OCI-M2 (cell line): ENCODE data around the gene ABCA4.

Experiments used
- DNase-seq: peaks from one replicate; lab custom pipeline; 2025; ENCODE audit not compliant: unreplicated experiment; lab: John Stamatoyannopoulos, UW

The ABCA4 gene

DNA sequence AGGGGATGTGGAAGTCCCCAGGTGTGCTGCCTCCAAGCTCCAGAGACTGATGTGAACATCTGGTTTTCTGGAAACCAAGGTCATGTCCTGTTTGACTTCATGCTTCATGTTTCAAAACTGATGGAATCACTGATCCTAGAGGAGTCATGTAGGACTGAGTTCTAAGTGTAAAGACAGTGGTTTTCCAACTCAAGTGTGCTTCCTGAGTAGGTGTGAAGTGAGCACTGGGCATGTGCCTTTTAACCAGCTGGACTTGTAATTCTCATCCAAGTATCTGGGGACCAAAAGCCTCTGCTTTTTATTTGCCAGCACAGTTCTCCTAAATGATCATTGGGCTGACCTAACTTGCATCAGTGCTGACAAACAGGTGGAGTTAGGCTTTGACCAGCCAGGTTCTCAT lies 36.9 kb downstream of the ABCA4 start:
- DNase-seq, result no peak

DNA sequence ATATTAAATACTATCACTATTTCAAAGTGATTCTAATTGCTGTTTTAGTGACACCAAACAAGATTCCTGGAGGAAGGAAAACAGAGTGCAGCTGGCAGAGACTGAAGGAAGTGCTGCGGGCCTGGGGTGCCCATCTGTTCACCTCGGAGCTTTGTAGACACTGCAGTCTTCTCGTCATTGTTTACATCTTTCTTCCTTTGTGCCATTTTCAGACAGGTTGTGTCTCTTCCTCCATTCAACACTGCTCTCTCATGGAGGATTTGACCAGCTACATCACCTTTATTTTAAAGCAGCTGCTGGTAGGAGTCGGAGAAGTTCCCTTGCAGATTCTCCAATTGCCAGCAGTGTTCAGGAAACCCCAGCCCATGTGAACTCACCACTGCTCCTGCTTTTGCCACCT lies 37.3 kb downstream of the ABCA4 start:
- no peak for DNase-seq

DNA sequence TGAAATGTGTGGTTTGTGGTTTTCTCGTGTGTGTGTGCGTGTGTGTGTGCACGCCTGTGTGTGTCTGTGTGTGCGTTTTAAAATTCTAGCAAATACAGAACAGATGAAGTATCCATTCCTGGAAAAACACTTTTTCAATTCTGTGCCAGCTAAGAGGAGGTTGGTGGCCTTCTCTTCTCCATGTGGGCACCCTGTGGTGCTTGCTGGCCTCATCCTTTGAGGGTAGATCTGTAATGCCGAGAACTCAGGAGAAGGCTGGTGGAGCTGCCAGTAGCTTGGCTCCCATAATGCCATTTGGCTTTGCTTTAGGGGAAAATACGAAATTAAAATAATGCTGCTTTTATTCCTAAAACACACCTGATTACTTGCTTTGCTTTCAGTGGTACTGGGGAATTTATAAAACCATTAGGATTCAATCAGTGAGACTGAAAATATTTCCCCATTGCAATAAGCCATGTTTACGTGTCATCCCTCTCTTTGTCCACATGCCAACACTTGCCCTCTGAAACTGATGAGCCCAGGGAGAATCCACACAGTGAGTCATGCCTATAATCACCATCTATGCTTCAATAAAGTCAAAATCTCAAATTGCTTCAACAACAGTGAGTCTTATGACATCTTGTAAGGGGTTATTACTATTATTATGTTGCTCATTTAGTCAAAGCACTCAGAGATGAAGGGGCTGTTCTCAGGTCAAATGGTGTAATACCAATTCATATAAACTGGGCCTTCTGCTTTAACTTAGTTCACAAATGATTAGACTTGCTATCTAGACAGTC lies 39.2 kb downstream of the ABCA4 start:
- no peak for DNase-seq

DNA sequence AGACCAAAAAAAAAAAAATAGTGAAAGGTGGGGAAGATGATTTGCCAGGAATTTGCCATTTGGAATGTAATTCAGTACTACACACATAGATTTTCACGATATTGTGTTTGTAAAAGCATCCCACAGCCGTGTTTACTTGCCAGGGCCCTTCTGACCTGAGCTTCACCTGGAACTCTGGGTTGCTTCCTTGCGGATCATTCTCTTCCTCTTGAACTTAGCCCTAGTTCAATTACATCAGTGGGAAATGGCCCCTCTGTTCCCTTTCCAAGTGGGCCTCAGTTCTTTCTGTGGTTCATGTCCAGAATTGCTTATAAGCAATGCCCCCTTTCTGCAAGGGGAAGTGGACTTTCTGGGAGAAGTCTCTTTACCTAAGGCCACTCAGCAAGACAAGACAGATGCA lies 41.0 kb downstream of the ABCA4 start:
- no peak for DNase-seq

DNA sequence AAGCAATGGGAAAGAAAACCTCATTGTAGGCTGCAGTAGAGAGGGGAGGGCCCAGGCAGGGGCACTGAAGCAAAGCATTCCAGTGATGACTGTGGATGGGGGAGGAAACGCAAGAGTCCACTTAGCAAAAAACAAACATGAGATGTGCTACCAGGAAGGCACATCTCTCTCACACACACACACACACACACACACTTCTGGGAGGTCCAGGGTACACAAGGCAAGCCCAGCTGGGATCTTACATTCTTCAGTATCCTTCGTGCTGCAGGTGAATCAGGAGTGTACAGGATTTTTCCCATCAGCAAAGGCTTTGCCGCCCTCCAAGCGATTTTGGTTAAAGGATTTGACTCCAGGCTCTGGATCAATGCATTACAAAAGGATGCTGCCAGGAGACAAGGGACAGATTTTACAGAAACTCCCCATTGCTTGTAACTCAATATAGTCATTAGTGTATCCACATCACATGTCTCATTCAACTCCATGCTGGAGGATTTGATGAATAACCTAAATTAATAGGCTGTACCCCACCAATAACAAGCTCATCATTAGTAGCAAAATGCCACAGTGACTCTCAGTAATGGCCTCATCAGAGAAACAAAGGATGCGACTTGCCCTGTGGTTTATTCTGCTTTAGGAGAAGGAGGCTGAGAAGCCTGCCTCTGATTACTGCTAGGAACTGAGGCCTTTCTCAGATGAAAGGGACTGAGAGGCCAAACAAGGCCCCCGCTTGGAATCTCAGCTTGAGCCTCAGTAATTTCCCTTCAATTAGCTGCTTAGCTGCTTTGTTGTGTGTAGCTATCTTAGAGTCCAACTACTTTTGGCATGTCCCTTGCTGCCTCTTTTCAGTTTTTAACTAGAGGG lies 41.6 kb downstream of the ABCA4 start:
- no peak for DNase-seq

DNA sequence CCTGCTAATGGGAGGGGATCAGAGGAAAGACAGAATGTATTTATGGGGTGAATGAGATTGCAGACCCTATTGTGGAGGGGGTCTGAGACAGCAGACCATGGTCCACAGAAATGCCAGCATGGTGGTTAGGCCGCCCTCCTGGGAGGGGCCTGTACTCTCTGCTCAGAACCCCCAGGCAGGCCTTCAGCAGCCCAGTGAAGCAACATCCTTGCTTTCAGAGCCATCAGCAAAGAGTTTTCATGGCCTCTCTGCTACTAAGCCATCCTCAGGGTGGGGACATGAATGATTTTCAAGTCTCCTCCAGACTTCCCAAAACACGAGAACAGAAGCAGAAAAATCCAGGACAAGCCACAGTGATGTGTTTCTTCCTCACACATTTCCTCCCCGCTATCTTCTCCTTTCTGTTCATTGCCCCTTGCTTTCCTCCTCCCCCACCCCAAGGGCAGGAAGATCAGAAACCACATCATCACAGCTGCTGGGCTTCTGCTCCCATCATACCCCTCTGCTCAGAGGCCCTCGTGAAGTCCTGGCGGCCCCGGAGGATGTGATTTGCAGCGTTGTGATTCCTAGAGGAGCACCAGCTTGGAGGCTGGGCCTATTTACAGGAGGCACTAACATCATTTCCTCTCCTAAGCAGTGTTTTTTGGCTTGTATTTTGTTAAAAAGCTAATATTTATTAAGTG lies 48.0 kb downstream of the ABCA4 start:
- no peak for DNase-seq

DNA sequence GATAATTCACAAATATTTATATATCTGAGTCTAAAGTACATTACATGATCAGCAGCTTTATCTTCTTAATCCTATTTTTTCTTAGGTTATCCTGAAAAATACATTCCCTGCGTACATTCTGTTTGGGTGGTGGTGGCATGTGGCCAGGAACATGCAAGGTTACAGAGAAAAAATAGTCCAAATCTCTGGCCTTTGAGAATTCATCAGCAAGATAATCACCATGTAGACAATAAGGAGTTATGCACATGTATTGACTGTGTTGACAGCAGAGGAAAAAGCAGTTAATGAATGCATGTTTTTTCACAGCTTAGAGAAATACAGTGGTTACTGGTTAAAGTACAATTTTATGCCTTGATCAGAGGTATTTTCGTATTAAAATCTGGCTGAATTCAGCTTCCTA lies 49.0 kb downstream of the ABCA4 start:
- no peak for DNase-seq

DNA sequence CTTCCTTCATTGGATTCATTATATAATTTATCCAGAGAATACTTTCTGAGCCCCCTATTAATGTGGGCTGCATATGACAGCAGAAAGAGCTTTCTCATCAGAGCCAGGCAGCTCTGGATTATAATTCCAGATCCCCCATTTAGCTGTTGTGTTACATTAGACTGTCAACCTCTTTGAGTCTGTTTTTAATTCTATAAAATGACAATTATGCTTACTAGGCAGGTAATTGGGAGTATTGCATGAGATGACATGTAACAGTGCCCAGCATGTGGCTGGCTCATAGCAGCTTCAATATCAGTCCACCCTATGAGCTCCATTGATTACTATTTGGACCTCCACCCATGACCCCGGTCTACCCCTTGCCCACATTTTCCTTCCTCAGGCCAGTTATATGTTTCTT lies 49.6 kb downstream of the ABCA4 start:
- DNase-seq, result no peak

DNA sequence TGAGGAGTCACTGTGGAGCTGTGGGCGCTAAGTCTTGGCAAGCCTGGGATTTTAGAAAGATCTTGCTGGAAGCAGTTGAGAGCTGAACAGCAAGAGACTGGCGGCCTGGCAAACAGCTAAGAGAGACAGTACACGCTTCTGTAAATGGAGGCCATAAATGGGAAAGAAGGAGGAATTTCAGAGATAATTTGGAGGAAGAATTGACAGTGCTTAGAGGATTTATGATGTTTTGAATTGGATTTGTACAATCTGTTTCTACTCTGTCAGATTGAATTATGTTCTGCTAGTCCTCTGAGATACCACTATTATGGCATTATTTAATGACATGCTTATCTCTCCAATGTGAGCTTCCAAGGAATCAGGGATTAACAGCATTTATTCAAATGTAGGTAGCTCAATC lies 50.1 kb downstream of the ABCA4 start:
- DNase-seq, result no peak

DNA sequence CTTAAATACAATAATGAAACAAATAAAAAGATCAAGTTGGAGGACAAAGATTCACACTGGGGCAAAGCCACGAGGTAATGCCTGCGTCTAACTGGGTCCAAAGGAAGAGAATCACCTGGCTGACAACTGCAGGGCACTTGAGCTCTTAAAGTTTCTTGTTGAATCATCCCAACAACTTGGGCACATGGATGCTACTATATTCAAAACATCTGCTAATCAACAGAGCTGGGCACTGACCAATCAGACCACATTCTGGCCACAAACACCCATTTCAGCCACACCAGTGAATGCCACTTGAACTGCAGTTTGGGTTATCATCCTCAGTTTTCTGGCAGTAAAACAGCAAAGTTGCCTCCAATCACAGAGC lies 51.0 kb downstream of the ABCA4 start:
- no peak for DNase-seq

DNA sequence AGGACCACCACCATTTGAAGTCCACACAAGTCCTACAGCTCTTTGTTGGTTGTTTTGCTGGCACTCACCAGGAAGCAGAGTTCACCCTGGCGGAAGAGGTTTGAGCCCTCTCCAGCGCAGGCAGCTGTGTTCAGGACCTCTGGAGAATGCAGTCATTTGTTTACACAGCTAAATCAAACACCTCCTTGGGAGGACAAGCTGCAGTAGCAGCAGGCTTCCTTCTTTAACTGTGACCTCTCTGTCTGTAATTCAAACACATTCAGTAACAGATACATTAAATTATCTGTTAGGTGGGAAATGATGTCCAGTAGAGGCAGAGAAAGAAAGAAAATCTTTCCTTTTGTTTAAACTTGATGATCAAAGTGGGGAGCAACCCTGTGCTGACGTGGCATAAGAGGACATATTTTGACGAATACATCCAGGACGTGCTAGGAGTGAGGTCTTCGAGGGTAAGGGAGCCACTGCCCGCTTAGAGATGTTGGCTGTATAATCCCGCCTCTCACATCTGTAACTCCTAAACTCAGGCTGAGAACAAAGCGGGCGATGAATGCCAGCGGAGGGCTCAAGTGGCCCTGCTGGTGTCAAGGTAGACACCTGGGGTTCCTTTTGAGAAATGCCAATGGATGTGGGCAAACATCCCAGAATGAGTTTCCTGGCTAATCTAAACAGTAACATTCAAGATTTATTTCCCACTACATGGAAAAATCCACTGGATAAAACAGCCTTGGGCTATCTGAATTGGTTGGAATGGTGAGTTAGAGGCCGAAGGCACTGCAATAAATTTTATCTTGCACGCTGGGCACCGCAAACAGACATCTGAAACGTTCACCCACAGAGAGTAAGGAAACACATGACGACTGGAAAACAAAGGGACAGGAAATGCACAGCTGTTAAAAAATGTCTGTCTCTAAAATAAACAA lies 51.7 kb downstream of the ABCA4 start:
- no peak for DNase-seq

DNA sequence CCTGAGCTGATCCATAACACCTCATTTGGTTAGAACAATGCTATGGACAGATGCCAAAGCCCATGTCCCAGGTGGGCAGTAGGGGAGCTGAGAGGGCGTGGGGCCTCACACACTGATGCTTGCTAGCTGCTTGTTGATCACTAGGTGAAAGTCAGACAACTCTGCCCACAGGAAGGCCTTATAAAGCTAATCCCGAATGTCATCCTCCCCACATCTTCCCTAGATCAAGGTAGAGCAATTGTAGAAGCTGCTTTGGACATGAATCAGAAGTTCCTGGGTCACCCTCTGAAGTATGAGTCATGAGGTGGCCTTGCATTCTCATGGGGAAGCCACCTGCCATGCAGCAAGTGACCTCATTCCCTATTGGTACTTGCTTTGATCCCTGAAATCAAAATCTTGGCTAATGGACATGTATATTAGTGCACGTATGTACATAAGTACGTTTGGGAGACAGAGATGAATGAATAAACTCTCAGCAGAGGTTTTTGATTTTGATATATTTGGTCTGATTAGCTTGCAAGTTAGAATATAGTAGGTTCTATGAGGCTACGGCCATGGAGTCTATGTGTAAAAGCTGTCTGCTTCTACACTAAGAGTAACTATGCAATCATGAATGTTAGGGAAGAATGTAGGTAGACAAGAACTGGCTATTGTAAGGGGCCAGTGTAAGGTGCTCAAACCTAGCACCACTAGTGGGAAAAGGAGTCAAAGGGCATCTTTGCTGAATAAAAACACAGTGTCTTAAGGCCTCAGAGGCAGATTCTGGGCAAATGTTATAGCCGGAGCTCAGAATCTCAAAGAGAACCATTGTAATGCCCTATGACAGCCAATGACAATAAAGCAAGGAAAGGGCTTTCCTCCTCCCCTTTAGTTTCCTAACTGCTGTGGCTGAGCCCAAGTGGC lies 52.6 kb downstream of the ABCA4 start:
- no peak for DNase-seq

DNA sequence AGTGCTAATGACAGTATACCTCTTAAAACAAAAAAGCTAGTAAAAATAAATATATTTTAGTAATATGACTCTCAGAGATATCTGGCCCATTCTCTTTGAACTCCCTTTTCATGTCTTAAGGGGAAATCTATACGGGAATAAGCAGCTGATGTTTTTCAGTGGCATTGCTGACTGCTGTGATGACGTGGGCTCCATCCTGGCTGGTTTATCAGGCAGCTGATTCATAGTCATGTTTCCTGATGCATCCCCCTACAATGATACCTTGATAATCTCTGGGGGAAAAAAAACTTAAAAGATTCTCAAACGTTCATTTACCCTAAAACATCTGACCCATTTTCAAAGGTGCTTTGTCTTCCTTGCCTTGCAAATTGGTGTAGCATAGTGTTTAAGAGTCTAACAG lies 53.8 kb downstream of the ABCA4 start:
- no peak for DNase-seq

DNA sequence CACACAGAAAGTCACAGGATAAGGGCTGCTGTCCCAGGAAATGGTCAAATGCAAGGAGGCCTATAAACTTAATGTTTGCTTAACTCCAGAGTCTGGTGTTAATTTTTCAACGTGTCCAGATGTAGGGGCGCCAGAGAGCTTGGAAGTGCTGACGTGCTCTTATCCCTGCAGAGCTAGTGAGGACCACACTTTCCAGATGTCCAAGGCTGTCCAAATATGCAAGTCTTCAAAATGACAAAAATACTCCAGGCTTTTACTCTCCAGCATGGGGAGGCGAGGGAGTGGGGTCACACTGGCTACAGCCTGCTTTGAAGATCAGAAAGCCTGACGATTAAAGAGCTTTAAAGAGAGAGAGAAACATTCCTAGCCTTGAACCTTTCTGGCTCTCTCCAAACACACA lies 57.6 kb downstream of the ABCA4 start:
- no peak for DNase-seq

DNA sequence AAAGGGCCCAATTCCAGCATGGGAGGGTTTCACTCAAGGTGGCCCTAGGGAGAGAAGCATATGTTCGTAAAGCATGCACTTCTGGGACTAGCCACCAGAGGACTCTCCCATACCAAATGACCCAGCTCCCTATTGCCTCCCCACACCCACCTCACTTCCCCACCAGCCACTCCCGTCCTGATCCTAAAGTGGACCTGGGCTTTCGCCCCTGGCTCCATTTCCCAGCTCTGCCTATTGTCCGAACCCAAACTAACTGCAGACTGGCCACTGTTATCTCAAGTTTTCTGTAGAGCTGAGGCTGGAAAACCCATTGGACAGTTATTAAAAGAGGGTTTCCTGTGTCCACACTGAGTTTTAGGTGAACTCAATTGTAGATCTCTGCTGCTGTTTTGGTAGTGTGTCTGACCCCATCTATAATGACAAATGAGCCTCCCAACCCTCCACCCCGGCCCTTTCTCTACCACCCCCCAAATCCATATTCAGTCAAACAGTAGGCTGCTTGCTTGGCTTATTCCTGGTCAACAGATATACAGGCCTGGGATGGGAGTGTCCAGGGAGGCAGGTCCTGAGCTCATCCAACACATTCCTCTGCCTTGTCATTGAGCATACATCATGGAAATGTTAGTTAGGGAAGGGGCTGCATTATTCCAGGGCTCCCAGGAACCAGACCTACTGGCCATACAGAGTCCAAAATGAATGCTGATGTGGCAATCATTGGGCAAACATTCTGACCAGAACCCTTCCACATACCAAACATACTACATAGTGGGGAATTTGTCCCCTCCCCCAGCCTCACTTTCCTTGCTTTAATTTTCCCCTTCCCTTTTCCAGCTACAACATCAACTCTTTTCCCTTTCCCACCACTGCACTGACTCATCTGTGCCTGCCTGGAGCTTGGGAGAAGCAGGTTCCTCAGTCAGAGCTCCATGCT lies 59.2 kb downstream of the ABCA4 start:
- no peak for DNase-seq

DNA sequence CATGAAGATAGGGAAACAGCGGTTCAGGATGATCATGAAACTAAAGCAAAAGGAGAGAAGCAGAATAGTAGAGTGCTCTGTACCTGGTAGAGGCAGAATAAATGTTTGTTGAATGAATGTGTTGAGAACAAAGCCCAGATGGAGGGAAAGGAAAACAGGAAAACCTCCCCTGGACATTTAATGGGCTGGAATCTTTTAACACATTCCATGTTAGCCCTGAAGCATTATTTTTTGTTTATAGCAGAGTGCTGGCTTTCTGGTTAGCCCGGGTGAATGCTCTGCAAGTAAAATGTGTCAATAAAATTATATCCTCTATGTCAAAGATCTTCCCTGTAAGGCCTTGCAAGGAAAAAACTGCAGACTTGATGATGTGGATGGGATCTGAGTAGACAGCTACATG lies 60.2 kb downstream of the ABCA4 start:
- no peak for DNase-seq

DNA sequence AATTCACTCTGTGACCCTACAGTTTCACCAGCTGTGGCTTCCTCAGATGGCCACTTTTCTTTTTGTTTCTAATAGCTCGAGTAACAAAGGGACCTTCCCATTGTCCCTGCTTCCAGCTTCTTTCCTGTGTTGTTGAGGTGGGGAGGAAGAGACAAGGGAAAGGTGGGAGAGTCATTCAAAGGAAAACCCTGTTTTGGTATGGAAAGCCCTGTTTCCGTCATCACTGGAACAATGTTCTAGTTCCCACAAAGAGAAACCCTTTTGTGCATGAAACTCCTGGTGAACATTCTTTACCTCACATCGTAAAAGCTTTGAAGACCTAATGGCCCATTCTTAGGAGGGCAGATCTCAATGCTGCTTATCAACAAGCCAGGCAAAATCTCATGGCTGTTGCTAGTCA lies 62.2 kb downstream of the ABCA4 start:
- DNase-seq, result no peak

DNA sequence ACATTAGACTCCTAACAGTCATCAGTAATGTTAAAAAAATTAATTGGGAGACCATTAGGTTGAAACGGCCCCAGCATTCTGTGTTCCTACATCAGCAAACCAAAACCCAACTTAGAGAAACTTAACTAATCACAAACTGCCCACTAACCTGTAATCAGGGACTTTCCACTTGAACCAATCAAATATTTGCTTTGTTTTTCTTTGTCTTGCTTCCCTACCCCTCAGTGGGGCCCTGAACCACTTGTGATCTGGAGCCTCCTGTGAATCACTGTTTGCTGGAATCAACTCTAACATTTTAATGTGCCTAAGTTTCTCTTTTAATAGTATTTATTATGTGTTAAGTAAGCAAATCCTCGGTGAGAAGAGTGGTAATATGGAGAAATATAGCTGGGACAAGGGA lies 64.0 kb downstream of the ABCA4 start:
- no peak for DNase-seq

DNA sequence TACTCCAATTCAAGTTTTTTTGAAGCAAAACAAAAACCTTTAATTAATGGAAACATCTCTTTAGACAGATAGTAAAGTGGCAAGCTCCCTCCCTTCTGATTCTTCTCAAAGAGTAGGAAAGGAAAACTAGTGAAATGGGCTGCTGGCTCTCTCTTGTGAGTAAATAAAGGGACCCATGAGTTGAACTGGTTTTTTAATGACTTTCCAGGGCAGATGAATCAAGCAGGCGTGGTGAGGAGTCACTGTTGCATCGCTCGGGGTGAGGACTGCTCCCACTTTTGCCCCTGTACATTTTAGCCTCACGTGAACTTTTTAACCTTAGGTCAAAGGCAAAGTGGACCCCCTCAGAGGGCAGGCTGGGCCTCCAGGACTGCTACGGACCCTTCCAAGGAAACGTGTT lies 64.8 kb downstream of the ABCA4 start:
- no peak for DNase-seq
